Upper lobe of left lung (tissue), 4 donors: ENCODE measurements around the gene MAGEA9.

Experiments
- EP300 ChIP-seq, 4 donors: sonication (generic); formaldehyde crosslinking; IDR thresholded peaks; one replicate each; pipeline ENCODE4 v1.5.1; 2017; ENCODE audit warnings: antibody characterized with exemption in 4 of 4, control low read depth in 2 of 4
- TF ChIP-seq, protein P1 (sequence below), 6 experiments: fragments of 450-650 bp in 4 of 6; fragments of 200-600 bp in 2 of 6; sonication (generic) in 2 of 6; IDR thresholded peaks; one replicate each; pipeline ENCODE4 v1.5.1; 2016 to 2019; ENCODE audit warnings: antibody characterized with exemption in 6 of 6

- TF ChIP-seq, protein P1, sequence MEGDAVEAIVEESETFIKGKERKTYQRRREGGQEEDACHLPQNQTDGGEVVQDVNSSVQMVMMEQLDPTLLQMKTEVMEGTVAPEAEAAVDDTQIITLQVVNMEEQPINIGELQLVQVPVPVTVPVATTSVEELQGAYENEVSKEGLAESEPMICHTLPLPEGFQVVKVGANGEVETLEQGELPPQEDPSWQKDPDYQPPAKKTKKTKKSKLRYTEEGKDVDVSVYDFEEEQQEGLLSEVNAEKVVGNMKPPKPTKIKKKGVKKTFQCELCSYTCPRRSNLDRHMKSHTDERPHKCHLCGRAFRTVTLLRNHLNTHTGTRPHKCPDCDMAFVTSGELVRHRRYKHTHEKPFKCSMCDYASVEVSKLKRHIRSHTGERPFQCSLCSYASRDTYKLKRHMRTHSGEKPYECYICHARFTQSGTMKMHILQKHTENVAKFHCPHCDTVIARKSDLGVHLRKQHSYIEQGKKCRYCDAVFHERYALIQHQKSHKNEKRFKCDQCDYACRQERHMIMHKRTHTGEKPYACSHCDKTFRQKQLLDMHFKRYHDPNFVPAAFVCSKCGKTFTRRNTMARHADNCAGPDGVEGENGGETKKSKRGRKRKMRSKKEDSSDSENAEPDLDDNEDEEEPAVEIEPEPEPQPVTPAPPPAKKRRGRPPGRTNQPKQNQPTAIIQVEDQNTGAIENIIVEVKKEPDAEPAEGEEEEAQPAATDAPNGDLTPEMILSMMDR (IDR thresholded peaks at IDR 0.05): peak in 1 of 6 experiments; percentile 7
- no peak for TF ChIP-seq EP300 (IDR thresholded peaks at IDR 0.05)
Observed at GRCh38 chrX:149825424-149825823, 43.7 kb downstream of the MAGEA9 start.
